ENCODE measurements around the gene CDH18. TPM values are rescaled to one million over a fixed set of nuclear protein-coding genes. Genes with fewer than 3 reads are reported as not detected.

The CDH18 gene
- total RNA-seq, 4 donors from 2014 or later = not detected

DNA sequence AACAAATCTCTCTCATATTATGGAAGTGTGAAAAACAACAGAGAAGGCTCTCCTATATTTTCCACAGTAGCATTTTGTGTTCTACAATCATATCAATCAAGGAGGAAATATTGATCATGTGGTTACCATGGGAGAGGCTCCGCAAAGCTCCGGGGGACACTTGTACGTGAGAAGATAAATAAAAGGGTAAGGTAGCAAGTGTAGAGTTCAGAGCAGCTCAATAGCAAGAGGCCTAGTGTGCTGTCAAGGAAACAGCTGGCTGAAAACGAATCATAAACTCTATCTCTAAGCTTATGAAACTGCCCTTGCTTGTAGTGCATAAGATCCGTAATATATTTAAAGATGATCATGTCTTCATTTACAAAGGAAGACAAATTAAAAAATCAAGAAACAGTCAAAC, 57.5 kb downstream of the CDH18 start:
- TF ChIP-seq, protein P1, sequence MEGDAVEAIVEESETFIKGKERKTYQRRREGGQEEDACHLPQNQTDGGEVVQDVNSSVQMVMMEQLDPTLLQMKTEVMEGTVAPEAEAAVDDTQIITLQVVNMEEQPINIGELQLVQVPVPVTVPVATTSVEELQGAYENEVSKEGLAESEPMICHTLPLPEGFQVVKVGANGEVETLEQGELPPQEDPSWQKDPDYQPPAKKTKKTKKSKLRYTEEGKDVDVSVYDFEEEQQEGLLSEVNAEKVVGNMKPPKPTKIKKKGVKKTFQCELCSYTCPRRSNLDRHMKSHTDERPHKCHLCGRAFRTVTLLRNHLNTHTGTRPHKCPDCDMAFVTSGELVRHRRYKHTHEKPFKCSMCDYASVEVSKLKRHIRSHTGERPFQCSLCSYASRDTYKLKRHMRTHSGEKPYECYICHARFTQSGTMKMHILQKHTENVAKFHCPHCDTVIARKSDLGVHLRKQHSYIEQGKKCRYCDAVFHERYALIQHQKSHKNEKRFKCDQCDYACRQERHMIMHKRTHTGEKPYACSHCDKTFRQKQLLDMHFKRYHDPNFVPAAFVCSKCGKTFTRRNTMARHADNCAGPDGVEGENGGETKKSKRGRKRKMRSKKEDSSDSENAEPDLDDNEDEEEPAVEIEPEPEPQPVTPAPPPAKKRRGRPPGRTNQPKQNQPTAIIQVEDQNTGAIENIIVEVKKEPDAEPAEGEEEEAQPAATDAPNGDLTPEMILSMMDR (IDR thresholded peaks at IDR 0.05; ENCODE audit: low read depth) = no peak

DNA sequence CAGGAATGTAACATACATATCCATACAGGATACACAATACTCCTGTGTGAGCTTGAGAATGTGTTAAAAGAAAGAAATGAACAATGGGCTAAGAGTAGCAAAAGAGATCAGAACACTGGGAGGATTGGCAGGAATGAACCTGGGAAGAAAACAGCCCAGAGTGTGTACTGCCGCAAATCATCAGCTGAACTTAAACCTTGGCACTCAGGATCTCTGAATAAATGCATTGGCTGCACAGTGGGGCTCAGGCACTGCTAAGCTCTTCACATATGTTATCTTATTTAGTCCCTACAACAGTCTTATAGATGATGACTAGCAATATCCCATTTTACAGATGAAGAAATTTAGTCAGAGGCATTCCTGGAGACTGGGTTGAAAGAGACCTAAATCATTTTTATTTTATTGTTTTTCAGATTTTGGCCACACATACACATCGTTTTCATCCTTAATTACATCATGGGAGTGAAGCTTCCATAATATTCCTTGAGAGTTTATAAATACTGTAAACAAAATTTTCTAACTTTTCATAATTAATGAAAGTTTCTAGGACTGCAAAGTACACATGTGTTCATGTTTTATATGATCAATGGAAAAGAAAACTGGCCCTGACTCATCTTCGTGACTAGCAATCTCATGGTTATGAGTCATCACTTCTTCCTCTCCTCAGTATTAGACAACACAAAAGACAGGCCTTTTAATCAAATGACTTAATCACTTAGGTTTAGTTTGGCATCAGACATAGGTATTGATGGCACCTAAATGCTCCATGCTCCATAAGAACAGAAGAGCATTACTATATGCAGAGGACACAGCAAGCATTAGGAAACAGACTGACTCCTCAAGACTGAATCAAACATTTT, 59.2 kb downstream of the CDH18 start:
- TF ChIP-seq, protein P1 (IDR thresholded peaks at IDR 0.05; ENCODE audit: low read depth) = no peak

DNA sequence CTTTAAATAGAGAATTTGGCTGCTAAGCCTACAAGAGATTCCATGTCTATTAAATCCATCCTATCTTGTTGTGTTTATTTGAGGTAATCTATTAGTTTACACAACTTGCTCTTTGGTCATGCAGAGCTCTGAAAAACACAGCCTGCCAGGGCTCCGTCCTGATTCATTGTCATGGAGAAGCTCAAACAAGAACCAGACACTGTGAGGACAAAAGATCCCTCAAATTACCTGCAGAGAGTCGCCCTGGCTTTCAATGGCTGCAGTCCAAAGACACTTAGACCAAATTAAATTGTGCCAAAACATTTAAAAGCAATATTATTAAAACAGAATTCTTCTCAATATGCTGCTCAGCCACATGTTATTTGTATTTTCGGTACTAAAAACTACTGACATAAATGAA, 60.1 kb downstream of the CDH18 start:
- TF ChIP-seq, protein P1 (IDR thresholded peaks at IDR 0.05; ENCODE audit: low read depth) = no peak

DNA sequence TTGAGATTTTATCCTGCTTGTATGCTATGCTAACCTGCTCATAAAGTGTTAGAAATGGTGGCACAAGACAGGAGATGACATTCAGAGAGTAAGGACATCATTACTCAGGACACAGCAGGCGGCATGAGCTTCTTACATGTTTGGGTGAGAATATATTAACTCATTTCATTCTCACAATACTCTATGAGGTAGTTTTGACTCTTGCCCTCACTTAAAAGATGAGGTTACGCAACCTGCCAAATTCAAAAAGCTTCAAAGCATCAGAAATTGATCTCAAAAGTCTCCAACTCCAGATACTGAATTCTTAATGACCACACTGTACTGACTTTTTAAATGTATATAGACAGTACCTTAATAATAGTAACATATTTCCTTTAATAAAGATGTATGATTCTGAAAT, 60.8 kb downstream of the CDH18 start:
- TF ChIP-seq, protein P1 (IDR thresholded peaks at IDR 0.05; ENCODE audit: low read depth) = no peak

DNA sequence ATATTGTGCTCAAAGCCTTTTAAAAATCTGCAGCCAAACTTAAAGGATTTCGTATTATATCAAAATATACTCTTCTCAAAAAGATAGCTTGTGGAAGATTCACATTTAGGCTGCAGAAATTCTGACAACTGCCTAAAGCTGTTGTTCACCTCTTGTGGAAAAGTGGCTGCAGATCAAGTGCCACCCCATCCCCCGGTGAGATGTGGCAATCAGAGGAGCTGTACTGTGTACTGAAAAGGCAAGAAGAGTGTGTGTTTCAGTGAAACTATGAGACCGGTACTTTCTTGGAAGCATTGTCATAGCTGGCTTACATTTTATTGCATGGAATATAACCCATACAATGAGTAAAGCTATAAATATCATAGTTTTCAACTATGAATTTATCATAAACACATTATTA, 64.3 kb downstream of the CDH18 start:
- TF ChIP-seq, protein P1 (IDR thresholded peaks at IDR 0.05; ENCODE audit: low read depth) = no peak

DNA sequence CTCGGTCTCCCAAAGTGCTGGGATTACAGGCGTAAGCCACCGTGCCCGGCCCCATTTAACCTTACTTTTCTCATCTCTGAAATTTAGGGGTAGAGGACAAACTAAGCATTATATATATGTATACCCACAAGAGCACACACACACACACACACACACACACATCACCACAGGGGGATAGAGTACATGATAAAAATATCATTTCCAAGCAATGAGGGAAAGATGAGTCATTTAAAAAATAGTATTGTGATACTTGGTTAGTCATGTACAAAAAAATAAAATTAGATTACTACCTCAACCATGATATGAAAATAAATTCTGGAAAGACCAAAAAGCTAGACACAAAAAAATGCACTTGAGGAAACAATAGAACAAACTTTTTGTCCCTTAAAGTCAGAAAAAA, 67.2 kb downstream of the CDH18 start:
- TF ChIP-seq, protein P1 (IDR thresholded peaks at IDR 0.05; ENCODE audit: low read depth) = no peak

DNA sequence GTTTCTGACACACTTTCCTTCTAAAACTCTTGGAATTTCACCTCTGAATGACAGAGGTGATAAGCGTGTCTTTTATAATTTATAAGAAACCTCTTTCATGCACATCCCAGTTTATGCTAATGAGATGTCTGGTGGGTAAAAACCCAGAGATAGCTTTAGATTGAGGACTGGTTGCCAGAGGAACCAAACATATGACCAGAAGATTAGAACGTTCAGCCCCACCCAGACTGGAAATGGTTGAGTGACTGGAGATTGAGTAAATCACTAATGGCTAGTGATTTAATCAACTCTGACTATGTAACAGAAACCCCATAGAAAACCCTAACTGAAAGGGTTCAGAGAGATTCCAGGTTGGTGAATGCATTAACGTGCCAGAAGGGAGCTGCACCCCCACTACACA, 69.2 kb downstream of the CDH18 start:
- TF ChIP-seq, protein P1 (IDR thresholded peaks at IDR 0.05; ENCODE audit: low read depth) = no peak

Data from subcutaneous adipose tissue (tissue), 4 donors.